Vagina (tissue), 2 donors: Measurements from ENCODE around the gene ZNF555. TPM values are rescaled to one million over a fixed set of nuclear protein-coding genes. Genes with fewer than 3 reads are reported as not detected.
"Not testable (repeated sequence)": the region's sequence is repeated elsewhere in the genome, so short reads cannot be mapped to it uniquely, and the experiment has no call there.

ENCODE experiments used
- DNase-seq, 2 donors: peaks; one replicate each; pipeline ENCODE4 v3.0.0-alpha.2; 2017; ENCODE audit errors: extremely low spot score in 2 of 2
- H3K27ac ChIP-seq: fragments of 200-600 bp; sonication (generic); one replicate; pipeline ENCODE4 v1.5.1; 2019
- H3K27me3 ChIP-seq: fragments of 200-600 bp; sonication (generic); one replicate; pipeline ENCODE4 v1.5.1; 2019
- H3K36me3 ChIP-seq, 2 donors: fragments of 200-600 bp; sonication (generic); one replicate each; pipeline ENCODE4 v1.5.1; 2017 to 2019
- H3K4me1 ChIP-seq: fragments of 200-600 bp; sonication (generic); one replicate; pipeline ENCODE4 v1.5.1; 2019
- H3K4me3 ChIP-seq, 2 donors: fragments of 200-600 bp; sonication (generic); 1 replicate in 1 of 2; 2 replicates in 1 of 2; pipeline ENCODE4 v1.5.1; 2016 to 2019
- H3K9me3 ChIP-seq: fragments of 200-600 bp; sonication (generic); one replicate; pipeline ENCODE4 v1.5.1; 2019
- POLR2A ChIP-seq, 2 donors: fragments of 450-650 bp; IDR thresholded peaks; one replicate each; pipeline ENCODE4 v1.6.1; 2017; ENCODE audit warnings: antibody characterized with exemption in 2 of 2, mild to moderate bottlenecking in 2 of 2, moderate library complexity in 2 of 2
- POLR2AphosphoS5 ChIP-seq, 2 donors: sonication (generic); formaldehyde crosslinking; IDR thresholded peaks; one replicate each; pipeline ENCODE4 v1.9.0; 2017; ENCODE audit warnings: antibody characterized with exemption in 2 of 2, mild to moderate bottlenecking in 2 of 2, low read depth in 1 of 2; ENCODE audit not compliant: insufficient read depth in 1 of 2
- intact Hi-C: fragments of 100-400 bp; cut with DNase I; formaldehyde crosslinking; loops from one replicate; pipeline ENCODE4 v1.15.1; 2023
- total RNA-seq: library from RNA; depleted of rRNA; stranded (reverse); fragments of >200 nt; gene quantifications from one replicate; pipeline ENCODE4 v1.2.3, GENCODE V29; 2016
- TF ChIP-seq, protein P1 (sequence below), 3 experiments: fragments of 450-650 bp in 2 of 3; fragments of 200-600 bp in 1 of 3; sonication (generic) in 1 of 3; IDR thresholded peaks; one replicate each; pipeline ENCODE4 v1.5.1; 2017 to 2019; ENCODE audit warnings: antibody characterized with exemption in 3 of 3, mild to moderate bottlenecking in 2 of 3, moderate library complexity in 2 of 3

ZNF555 gene
- total RNA-seq: 3.7 TPM

DNA sequence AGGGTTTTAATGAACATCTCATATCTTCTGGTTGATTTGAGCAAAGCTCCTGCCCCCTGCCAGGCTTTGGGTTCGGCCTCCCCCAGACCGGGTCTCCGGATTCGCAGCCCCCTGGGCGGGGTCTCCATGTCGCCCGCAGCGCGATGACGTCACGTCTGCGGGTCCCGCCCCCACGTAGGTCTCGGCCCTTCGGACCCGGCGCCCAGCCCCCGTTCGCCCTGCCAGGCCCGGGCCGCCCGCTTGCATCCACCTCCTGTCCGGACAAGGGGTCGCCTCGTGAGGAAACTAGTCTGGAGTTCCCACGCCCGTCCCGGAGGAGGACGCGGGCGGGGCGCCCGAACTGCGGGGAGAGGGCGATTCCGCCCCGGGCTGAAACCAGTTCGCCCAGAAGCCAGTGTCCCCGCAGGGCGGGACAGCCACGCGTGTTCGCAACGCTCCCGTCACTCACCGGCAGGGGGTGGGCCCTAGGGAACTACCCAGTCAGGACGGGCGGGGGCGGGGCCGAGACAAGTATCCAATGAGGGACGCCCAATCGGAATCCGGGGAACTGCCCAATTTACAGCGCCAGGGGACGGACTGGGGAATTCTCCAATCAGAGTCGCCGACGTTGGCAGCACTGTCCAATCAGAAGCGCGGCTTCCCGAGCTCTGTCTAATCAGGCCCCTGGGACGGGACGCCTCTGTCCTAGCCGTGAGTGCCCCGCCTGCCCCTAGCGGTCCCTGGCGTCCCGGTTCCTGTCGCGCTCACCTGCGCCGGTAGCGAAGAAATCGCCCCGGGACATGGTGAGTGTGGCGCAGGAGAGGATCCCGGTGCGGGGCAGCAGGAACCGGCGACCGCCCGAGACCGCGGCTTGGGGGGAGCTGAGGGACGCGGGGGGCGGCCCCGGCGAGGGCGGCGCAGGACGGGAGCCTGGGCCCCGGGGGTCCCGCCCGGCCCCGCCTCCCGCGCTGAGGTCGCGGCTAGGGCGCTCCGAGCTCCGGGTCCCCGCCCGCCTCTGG is at the start of gene ZNF555:
Gene ZNF555, plus strand, starts transcription at position 682 of the 998 bp plus-strand sequence. Its CDS starts 98 bp downstream, at position 780.
- Histone ChIP-seq H3K36me3 (peaks cover 0 to 7% of the 10 kb centered on the region in 2 donors), H3K9me3 (no peaks in the 10 kb centered on the region), H3K27me3 (no peaks in the 10 kb centered on the region), H3K27ac (peak within 1 kb of the TSS; percentile 85), H3K4me1 (peaks cover 14% of the 10 kb centered on the region), H3K4me3 (peak within 1 kb of the TSS; percentile 82 to 93)
- intact Hi-C loops: no loop called here
- peak; percentile 99 to 100 for DNase-seq
- TF ChIP-seq, protein P1, sequence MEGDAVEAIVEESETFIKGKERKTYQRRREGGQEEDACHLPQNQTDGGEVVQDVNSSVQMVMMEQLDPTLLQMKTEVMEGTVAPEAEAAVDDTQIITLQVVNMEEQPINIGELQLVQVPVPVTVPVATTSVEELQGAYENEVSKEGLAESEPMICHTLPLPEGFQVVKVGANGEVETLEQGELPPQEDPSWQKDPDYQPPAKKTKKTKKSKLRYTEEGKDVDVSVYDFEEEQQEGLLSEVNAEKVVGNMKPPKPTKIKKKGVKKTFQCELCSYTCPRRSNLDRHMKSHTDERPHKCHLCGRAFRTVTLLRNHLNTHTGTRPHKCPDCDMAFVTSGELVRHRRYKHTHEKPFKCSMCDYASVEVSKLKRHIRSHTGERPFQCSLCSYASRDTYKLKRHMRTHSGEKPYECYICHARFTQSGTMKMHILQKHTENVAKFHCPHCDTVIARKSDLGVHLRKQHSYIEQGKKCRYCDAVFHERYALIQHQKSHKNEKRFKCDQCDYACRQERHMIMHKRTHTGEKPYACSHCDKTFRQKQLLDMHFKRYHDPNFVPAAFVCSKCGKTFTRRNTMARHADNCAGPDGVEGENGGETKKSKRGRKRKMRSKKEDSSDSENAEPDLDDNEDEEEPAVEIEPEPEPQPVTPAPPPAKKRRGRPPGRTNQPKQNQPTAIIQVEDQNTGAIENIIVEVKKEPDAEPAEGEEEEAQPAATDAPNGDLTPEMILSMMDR (IDR thresholded peaks at IDR 0.05): peak; percentile 14 to 72 (median 40)
- peak; percentile 80 to 89 for TF ChIP-seq POLR2AphosphoS5 (IDR thresholded peaks at IDR 0.05; ENCODE audit: insufficient read depth in 1 of 2, low read depth in 1 of 2)
- TF ChIP-seq POLR2A (IDR thresholded peaks at IDR 0.05): peak in 1 of 2 donors; percentile 17

DNA sequence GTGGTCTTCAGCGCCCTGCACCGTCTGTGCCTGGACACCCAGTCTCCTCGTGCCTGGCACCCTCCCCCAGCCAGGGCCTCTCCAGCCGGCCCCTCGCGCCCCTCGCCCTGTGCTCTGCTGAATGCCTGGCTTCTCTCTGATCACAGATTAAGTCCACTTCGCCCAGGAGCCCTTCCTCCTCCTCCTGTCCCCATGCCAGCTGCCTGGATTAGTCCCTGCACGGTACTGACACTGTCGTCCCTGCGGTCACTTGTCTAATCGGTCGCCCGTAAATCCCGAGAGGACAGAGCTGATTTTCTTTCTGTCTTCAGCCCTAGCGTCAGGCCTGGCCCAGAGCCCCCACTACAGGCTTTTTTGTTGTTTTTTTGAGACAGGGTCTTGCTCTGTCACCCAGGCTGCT is 49.4 kb upstream of the ZNF555 start:
- H3K27ac ChIP-seq: no peak overlapping the region
- H3K36me3 ChIP-seq: peaks cover 0 to 23% of the 10 kb centered on the region in 2 donors
- DNase-seq: no peak
- H3K27me3 ChIP-seq: no peaks in the 10 kb centered on the region
- no peaks in the 10 kb centered on the region for H3K4me1 ChIP-seq
- no peak overlapping the region for H3K4me3 ChIP-seq
- intact Hi-C loops: no loop called here
- no peaks in the 10 kb centered on the region for H3K9me3 ChIP-seq
- TF ChIP-seq, protein P1 (IDR thresholded peaks at IDR 0.05): no peak
- TF ChIP-seq POLR2AphosphoS5 (IDR thresholded peaks at IDR 0.05; ENCODE audit: insufficient read depth in 1 of 2, low read depth in 1 of 2) (no peak), POLR2A (IDR thresholded peaks at IDR 0.05) (no peak)

DNA sequence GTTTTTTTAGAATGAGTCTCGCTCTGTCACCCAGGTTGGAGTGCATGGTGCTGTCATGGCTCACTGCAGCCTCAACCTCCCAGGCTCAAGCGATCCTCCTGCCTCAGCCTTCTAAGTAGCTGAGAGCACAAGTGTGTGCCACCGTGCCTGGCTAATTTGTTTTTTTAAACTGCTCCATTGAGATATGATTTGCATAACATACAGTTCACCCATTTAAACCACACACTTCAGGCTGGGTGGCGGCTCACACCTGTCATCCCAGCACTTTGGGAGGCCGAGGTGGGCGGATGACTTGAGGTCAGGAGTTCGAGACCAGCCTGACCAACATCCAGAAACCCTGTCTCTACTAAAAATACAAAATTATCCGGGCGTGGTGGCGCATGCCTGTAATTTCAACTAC is 48.6 kb upstream of the ZNF555 start:
- DNase-seq, intact Hi-C loops, H3K9me3 ChIP-seq, H3K4me3 ChIP-seq, H3K27ac ChIP-seq, H3K4me1 ChIP-seq, H3K27me3 ChIP-seq: not testable (repeated sequence)
- peaks cover 0 to 23% of the 10 kb centered on the region in 2 donors for H3K36me3 ChIP-seq

DNA sequence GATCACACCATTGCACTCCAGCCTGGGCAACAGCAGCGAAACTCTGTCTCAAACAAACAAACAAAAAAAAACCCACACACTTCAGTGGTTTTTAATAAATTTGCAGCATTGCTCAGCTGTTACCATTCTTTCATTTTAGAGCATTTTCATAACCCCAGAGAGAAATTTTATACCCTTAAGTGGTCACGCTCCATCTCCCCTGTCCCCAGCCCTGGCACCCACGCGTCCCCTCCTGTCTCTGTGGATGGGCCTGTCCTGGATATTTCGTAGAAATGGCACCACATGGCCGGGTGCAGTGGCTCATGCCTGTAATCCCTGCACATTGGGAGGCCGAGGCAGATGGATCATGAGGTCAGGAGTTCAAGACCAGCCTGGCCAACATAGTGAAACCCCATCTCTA is 48.1 kb upstream of the ZNF555 start:
- TF ChIP-seq POLR2AphosphoS5 (IDR thresholded peaks at IDR 0.05; ENCODE audit: insufficient read depth in 1 of 2, low read depth in 1 of 2) (no peak), POLR2A (IDR thresholded peaks at IDR 0.05) (no peak)
- TF ChIP-seq, protein P1 (IDR thresholded peaks at IDR 0.05): no peak
- H3K4me3 ChIP-seq: no peak overlapping the region
- no peaks in the 10 kb centered on the region for H3K4me1 ChIP-seq
- DNase-seq: no peak
- H3K27ac ChIP-seq: no peak overlapping the region
- no peaks in the 10 kb centered on the region for H3K9me3 ChIP-seq
- H3K27me3 ChIP-seq: no peaks in the 10 kb centered on the region
- intact Hi-C loops: no loop called here
- H3K36me3 ChIP-seq: peaks cover 0 to 26% of the 10 kb centered on the region in 2 donors

DNA sequence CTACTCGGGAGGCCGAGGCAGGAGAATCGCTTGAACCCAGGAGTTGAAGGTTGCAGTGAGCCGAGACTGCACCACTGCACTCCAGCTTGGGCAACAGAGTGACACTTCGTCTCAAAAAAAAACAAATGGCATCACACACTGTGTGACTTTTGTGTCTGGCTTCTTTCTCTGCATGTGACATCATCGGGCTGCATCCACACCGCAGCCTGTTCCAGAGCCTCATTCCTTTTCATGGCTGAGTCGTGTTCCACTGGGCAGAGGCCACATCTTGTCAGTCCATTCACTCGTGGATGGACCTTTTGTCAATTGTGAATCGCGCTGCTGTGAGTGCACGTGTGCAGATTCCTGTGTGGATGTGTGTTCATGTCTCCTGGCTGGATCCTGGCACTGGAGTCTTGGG is 47.7 kb upstream of the ZNF555 start:
- no peaks in the 10 kb centered on the region for H3K27me3 ChIP-seq
- no peak for DNase-seq
- no peaks in the 10 kb centered on the region for H3K9me3 ChIP-seq
- intact Hi-C loops: no loop called here
- TF ChIP-seq, protein P1 (IDR thresholded peaks at IDR 0.05): no peak
- no peak for TF ChIP-seq POLR2A (IDR thresholded peaks at IDR 0.05)
- no peak for TF ChIP-seq POLR2AphosphoS5 (IDR thresholded peaks at IDR 0.05; ENCODE audit: insufficient read depth in 1 of 2, low read depth in 1 of 2)
- H3K4me3 ChIP-seq: no peak overlapping the region
- H3K4me1 ChIP-seq: no peaks in the 10 kb centered on the region
- H3K27ac ChIP-seq: no peak overlapping the region
- peaks cover 0 to 30% of the 10 kb centered on the region in 2 donors for H3K36me3 ChIP-seq
